K562 (cell line): ENCODE results near the gene KCND3. TPM values are rescaled to one million over a fixed set of nuclear protein-coding genes. Genes with fewer than 3 reads are reported as not detected.
A peak's percentile ranks its signal among the peaks of the same experiment; 100 is the strongest.

Experiments
- ATAC-seq: fragments of 200-7000 bp; cut with Tn5 transposase; 3 replicates; pipeline ENCODE4 v1.9.1; 2020; ENCODE audit warnings: moderate library complexity
- BruUV-seq: library from RNA; stranded (reverse); fragments of 400-500 nt; replicated peaks from 2 replicates; lab custom pipeline; 2021; lab: Mats Ljungman, UMichigan
- CTCF ChIA-PET: fragments of 300-600 bp; formaldehyde crosslinking; extraction: SDS; loops from one replicate; lab custom pipeline; 2021; ENCODE audit warnings: low intra/inter-chr PET ratio; lab: Yijun Ruan, JAX
- POLR2A ChIA-PET: fragments of 300-600, 350-650 bp; sonication (Branson Sonifier 250); formaldehyde crosslinking; extraction: SDS; loops from one replicate; lab custom pipeline; 2021; ENCODE audit warnings: antibody characterized with exemption, inconsistent platforms; lab: Yijun Ruan, JAX
- DNase-seq, 4 experiments: peaks; one replicate each; pipeline versions ENCODE4 v3.0.0 to v3.0.0-alpha.2; 2011 to 2018; ENCODE audit warnings: low spot score in 3 of 4, mixed read lengths in 3 of 4; ENCODE audit errors: extremely low read depth in 1 of 4
- FAIRE-seq: peaks from 2 replicates; lab custom pipeline; 2011; peaks lifted over from hg19 to GRCh38; lab: Jason Lieb, UNC
- H2AFZ ChIP-seq: 2 replicates; pipeline ENCODE4 v1.6.0; 2011; ENCODE audit warnings: low read depth, low read length, control low read depth, inconsistent platforms
- H3K27ac ChIP-seq: fragments of 200-600 bp; 3 replicates; pipeline ENCODE4 v1.8.0; 2011; ENCODE audit warnings: low read depth, mild to moderate bottlenecking, control low read depth, inconsistent platforms, low read length, moderate library complexity, mixed read lengths; ENCODE audit errors: extremely low read depth
- H3K27me3 ChIP-seq, 2 experiments: fragments of 300-600 bp in 1 of 2; 2 replicates in 1 of 2; 3 replicates in 1 of 2; pipeline versions ENCODE4 v1.6.0 to v1.8.0; 2011; ENCODE audit warnings: inconsistent platforms in 2 of 2, low read length in 2 of 2, mild to moderate bottlenecking in 1 of 2, mixed read lengths in 1 of 2, moderate library complexity in 1 of 2; ENCODE audit not compliant: control insufficient read depth in 2 of 2, insufficient read depth in 2 of 2
- H3K36me3 ChIP-seq: fragments of 300-600 bp; 3 replicates; pipeline ENCODE4 v1.8.0; 2011; ENCODE audit warnings: mild to moderate bottlenecking, low read length, inconsistent platforms; ENCODE audit not compliant: control insufficient read depth, insufficient read depth
- H3K4me1 ChIP-seq, 2 experiments: fragments of 200-600 bp in 1 of 2; replicated peaks in 1 of 2; 2 replicates in 1 of 2; 3 replicates in 1 of 2; pipeline versions ENCODE4 v1.5.1 to v1.8.0; 2011; ENCODE audit warnings: inconsistent platforms in 2 of 2, low read length in 2 of 2, mild to moderate bottlenecking in 1 of 2, mixed read lengths in 1 of 2, moderate library complexity in 1 of 2; ENCODE audit not compliant: control insufficient read depth in 2 of 2, insufficient read depth in 2 of 2
- H3K4me2 ChIP-seq: 2 replicates; pipeline ENCODE4 v1.6.1; 2011; ENCODE audit warnings: low read length, control low read depth, inconsistent platforms, mixed read lengths; ENCODE audit not compliant: insufficient read depth
- H3K4me3 ChIP-seq: fragments of 200-600 bp; sonication (generic), shearing (Covaris generic); 2 replicates; pipeline ENCODE4 v1.5.1; 2016; ENCODE audit warnings: control low read depth, inconsistent platforms
- H3K79me2 ChIP-seq: fragments of 200-600 bp; 3 replicates; pipeline ENCODE4 v1.8.0; 2011; ENCODE audit warnings: low read length, inconsistent platforms; ENCODE audit not compliant: control insufficient read depth, insufficient read depth
- H3K9ac ChIP-seq, 2 experiments: 2 replicates each; pipeline versions ENCODE4 v1.6.0 to v1.6.1; 2011; ENCODE audit warnings: low read depth in 2 of 2, low read length in 2 of 2, control low read depth in 1 of 2, inconsistent platforms in 1 of 2, mild to moderate bottlenecking in 1 of 2, mixed read lengths in 1 of 2; ENCODE audit not compliant: insufficient read depth in 1 of 2
- H3K9me1 ChIP-seq: one replicate; pipeline ENCODE4 v1.6.0; 2011; ENCODE audit warnings: inconsistent platforms, mild to moderate bottlenecking, low read length, moderate library complexity; ENCODE audit not compliant: control insufficient read depth, insufficient read depth
- H3K9me3 ChIP-seq: replicated peaks from 2 replicates; pipeline ENCODE4 v1.5.1; 2011; ENCODE audit warnings: low read depth, low read length, inconsistent platforms; ENCODE audit not compliant: control insufficient read depth, insufficient read depth
- H4K20me1 ChIP-seq: replicated peaks from 2 replicates; pipeline ENCODE4 v1.6.1; 2011; ENCODE audit warnings: low read length, inconsistent platforms, mixed read lengths; ENCODE audit not compliant: control insufficient read depth, insufficient read depth
- HDAC3 ChIP-seq: fragments of 450-650 bp; IDR thresholded peaks from 2 replicates; pipeline ENCODE4 v1.6.1; 2018; ENCODE audit warnings: borderline replicate concordance, mild to moderate bottlenecking, moderate library complexity; ENCODE audit not compliant: partially characterized antibody
- ZBTB11 ChIP-seq, 3 experiments: fragments of 200-800 bp in 1 of 3; fragments of 250-450 bp in 1 of 3; fragments of 450-650 bp in 1 of 3; sonication (Bioruptor Pico) in 1 of 3; sonication (Bioruptor generic) in 1 of 3; formaldehyde crosslinking in 1 of 3; IDR thresholded peaks; 2 replicates each; pipeline versions ENCODE4 v1.6.1 to v1.8.0; 2016 to 2022; ENCODE audit warnings: mild to moderate bottlenecking in 2 of 3, missing genetic modification characterization in 2 of 3, missing compliant biosample characterization in 1 of 3, moderate library complexity in 1 of 3
- WGBS: fragments of 100-300 bp; shearing (Covaris generic); methylation state at CpG from one replicate; pipeline ENCODE4 v1.1.6; 2016; ENCODE audit warnings: low coverage, mixed read lengths; ENCODE audit not compliant: insufficient coverage; ENCODE audit errors: missing lambda C conversion rate; 5-methylcytosine and 5-hydroxymethylcytosine counted together
- in situ Hi-C: fragments of 300-500 bp; cut with MboI; formaldehyde crosslinking; loops from 4 replicates; pipeline ENCODE4 v1.15.0; 2018; ENCODE audit warnings: inconsistent platforms, mixed read lengths
- intact Hi-C: fragments of 100-400 bp; cut with micrococcal nuclease; formaldehyde crosslinking; loops from 2 replicates; pipeline ENCODE4 v1.14.2; 2022
- polyA plus RNA-seq, 8 experiments: library from polyadenylated mRNA; depleted of rRNA in 4 of 8; stranded (reverse) in 5 of 8; unstranded in 3 of 8; fragments of >200 nt; fragmentation: Nextera tagmentation in 2 of 8; fragmentation: Illumina TruSeq in 1 of 8; extraction: Ambion mirVana in 2 of 8; extraction: Trizol in 1 of 8; gene quantifications; 2 replicates each; pipeline versions ENCODE4 v1.2.1 to v1.2.3, GENCODE V29; 2011 to 2014; ENCODE audit warnings: inconsistent platforms in 1 of 8, missing spikeins in 1 of 8
- total RNA-seq, 7 experiments: library from RNA; depleted of rRNA in 6 of 7; stranded (reverse); fragments of >200 nt in 6 of 7; fragmentation: Illumina TruSeq in 2 of 7; extraction: Trizol in 2 of 7; gene quantifications; 2 replicates each; pipeline versions ENCODE4 v1.2.1 to v1.2.3, GENCODE V29; 2011 to 2021; ENCODE audit warnings: low replicate concordance in 1 of 7

Gene KCND3
- total and polyA plus RNA-seq, 9 of the 15 experiments (the other 6 are each of a cell fraction or from before 2014, with no cell fraction given) = not detected

- H3K9ac ChIP-seq = no peak overlapping the region
- BruUV-seq = no TSS peak
- H3K4me2 ChIP-seq = no peak overlapping the region
- ATAC-seq = no peak
- H4K20me1 ChIP-seq = no peaks in the 10 kb centered on the region
- TF ChIP-seq HDAC3 (no peak), ZBTB11 (CRISPR knock-in tag; IDR thresholded peaks at IDR 0.05) (0 out of 6 replicates have a peak, but pooled peaks of 1 of the 3 experiments have one; percentile 39)
- no peak for DNase-seq
- H3K4me3 ChIP-seq = no peak overlapping the region
- H3K4me1 ChIP-seq = 0 out of 5 replicates have a peak, but pooled peaks cover 0 to 3% of the 10 kb centered on the region in 2 experiments
- no peaks in the 10 kb centered on the region for H3K9me1 ChIP-seq
- H3K9me3 ChIP-seq = no peaks in the 10 kb centered on the region
- 1% methylated on average over 16 of the region's 16 CpGs for WGBS
- no peak overlapping the region for H2AFZ ChIP-seq
- H3K79me2 ChIP-seq = no peaks in the 10 kb centered on the region
- H3K36me3 ChIP-seq = no peaks in the 10 kb centered on the region
- ChIA-PET CTCF (no interaction called here), POLR2A (interaction anchor here (1.2 kb wide), 1 partner anchor 12 kb away, joined by 4 read pairs; no protein-coding TSS in a partner anchor)
- FAIRE-seq = no peak
- peaks cover 2 to 43% of the 10 kb centered on the region in 2 experiments; a peak in 4 of 5 replicates for H3K27me3 ChIP-seq
- intact Hi-C loops = no loop called here
- in situ Hi-C loops = no loop called here
- no peak overlapping the region for H3K27ac ChIP-seq
Observed at GRCh38 chr1:111895469-111895868, 94.0 kb downstream of the KCND3 start.
